Measurements from ENCODE around the gene PRKD3. TPM values are rescaled to one million over a fixed set of nuclear protein-coding genes. Genes with fewer than 3 reads are reported as not detected.

PRKD3 gene
- total RNA-seq: 10 to 100 TPM in 8 of 9 donors, 1 to 10 TPM in 1; 9.6 to 24.5 (median 12.5) TPM
- 1 to 10 TPM; 3.4 to 7.6 TPM for polyA plus RNA-seq
- long read RNA-seq, donor 1, full-length matches to known transcripts: 1 of 10 reads
- long read RNA-seq, donor 1, partial matches to known transcripts: 4 of 10 reads
- long read RNA-seq, donor 1, other reads (novel, unspliced or antisense): 5 of 10 reads
- long read RNA-seq, donor 2, full-length matches to known transcripts: 2 of 5 reads
- long read RNA-seq, donor 2, partial matches to known transcripts: 0 of 5 reads
- long read RNA-seq, donor 2, other reads (novel, unspliced or antisense): 3 of 5 reads
- long read RNA-seq, donor 3, full-length matches to known transcripts: 2 of 13 reads
- long read RNA-seq, donor 3, partial matches to known transcripts: 2 of 13 reads
- long read RNA-seq, donor 3, other reads (novel, unspliced or antisense): 9 of 13 reads

- WGBS, 4 donors: 2 to 5% (median 3%) methylated on average over 49 to 79 of the region's 79 CpGs
- ATAC-seq (peak; percentile 3 to 95 (median 92)), DNase-seq (peak in 2 of 5 donors; percentile 50 to 55)
- TF ChIP-seq, protein P1, sequence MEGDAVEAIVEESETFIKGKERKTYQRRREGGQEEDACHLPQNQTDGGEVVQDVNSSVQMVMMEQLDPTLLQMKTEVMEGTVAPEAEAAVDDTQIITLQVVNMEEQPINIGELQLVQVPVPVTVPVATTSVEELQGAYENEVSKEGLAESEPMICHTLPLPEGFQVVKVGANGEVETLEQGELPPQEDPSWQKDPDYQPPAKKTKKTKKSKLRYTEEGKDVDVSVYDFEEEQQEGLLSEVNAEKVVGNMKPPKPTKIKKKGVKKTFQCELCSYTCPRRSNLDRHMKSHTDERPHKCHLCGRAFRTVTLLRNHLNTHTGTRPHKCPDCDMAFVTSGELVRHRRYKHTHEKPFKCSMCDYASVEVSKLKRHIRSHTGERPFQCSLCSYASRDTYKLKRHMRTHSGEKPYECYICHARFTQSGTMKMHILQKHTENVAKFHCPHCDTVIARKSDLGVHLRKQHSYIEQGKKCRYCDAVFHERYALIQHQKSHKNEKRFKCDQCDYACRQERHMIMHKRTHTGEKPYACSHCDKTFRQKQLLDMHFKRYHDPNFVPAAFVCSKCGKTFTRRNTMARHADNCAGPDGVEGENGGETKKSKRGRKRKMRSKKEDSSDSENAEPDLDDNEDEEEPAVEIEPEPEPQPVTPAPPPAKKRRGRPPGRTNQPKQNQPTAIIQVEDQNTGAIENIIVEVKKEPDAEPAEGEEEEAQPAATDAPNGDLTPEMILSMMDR (IDR thresholded peaks at IDR 0.05): no peak
- TF ChIP-seq POLR2A (IDR thresholded peaks at IDR 0.05): peak in 1 of 2 donors; percentile 58
- Histone ChIP-seq H3K27ac (peak within 1 kb of the TSS; percentile 52 to 93 (median 89)), H3K4me1 (peaks cover 6 to 45% (median 25%) of the 10 kb centered on the region in 12 donors), H3K4me3 (peak within 1 kb of the TSS; percentile 66 to 95 (median 84)), H3K9me3 (no peaks in the 10 kb centered on the region), H3K27me3 (no peaks in the 10 kb centered on the region), H3K36me3 (no peaks in the 10 kb centered on the region)
- intact Hi-C loops (cut with DNase I): loop anchor here in 1 of 10 donors (5.0 kb wide), 1 partner anchor 83 kb away; no protein-coding TSS in a partner anchor
These were observed at the start of gene PRKD3 for GRCh38 chr2:37324786-37325624. Gene PRKD3, minus strand, starts transcription at chr2:37324833. Its CDS starts 8,309 bp downstream, at chr2:37316524.

DNA sequence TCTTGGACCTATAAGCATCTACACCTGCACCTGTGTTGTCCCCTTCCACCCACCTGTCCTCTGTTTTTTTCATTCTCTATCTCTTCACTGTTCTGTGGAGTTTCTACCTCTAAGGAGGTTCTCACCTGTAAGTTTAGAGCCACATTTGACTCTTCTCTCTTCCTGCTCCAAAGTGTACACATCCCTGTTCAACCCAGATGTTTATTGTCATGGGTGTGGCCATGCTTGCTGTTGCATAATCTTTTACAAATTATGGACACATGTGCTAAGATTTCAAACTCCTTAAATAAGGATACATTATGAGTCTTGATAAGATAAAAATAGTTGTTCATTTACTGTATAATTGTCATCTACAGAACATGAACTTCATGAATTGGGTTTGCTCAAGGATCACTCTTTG is 47.4 kb upstream of the PRKD3 start:
- no peaks in the 10 kb centered on the region for H3K36me3 ChIP-seq
- no peak overlapping the region for H3K4me3 ChIP-seq
- intact Hi-C loops (cut with DNase I): no loop called here
- H3K4me1 ChIP-seq: no peaks in the 10 kb centered on the region
- no peak for DNase-seq
- no peaks in the 10 kb centered on the region for H3K9me3 ChIP-seq
- H3K27ac ChIP-seq: no peak overlapping the region
- TF ChIP-seq, protein P1 (IDR thresholded peaks at IDR 0.05): no peak
- no peak for TF ChIP-seq POLR2A (IDR thresholded peaks at IDR 0.05)
- no peak for ATAC-seq
- H3K27me3 ChIP-seq: no peaks in the 10 kb centered on the region

GRCh38 chr2:37370666-37371065 is 46.0 kb upstream of the PRKD3 start:
- Histone ChIP-seq H3K4me1 (peaks cover 0 to 5% (median 0%) of the 10 kb centered on the region in 12 donors), H3K4me3 (no peak overlapping the region), H3K9me3 (no peaks in the 10 kb centered on the region), H3K27me3 (no peaks in the 10 kb centered on the region), H3K36me3 (no peaks in the 10 kb centered on the region), H3K27ac (no peak overlapping the region)
- ATAC-seq: no peak
- 85 to 93% (median 91%) methylated on average over 1 of the region's 1 CpG for WGBS, 4 donors
- no peak for DNase-seq
- intact Hi-C loops (cut with DNase I): no loop called here
- TF ChIP-seq, protein P1 (IDR thresholded peaks at IDR 0.05): no peak
- TF ChIP-seq POLR2A (IDR thresholded peaks at IDR 0.05): no peak

DNA sequence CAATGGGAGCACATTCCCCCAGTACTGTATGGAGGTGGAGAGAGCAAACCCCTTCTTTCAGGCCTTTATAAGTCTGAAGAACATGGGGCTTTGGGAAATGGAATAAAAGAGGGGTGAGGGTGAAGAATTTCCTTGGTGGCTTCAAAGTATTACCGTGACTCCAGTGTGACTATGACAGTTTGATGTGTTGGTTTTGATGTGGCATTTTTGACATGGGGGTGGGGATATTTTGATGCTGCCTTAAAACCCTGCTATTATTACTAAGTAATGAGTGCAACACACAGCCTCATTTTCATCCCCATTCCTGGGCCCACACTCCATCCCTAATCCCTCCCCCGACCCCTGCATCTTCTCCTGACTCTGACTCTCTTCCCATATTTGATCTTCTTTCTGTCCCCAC is 43.4 kb upstream of the PRKD3 start:
- no peak overlapping the region for H3K4me3 ChIP-seq
- no peak overlapping the region for H3K27ac ChIP-seq
- no peak for ATAC-seq
- no peak for DNase-seq
- no peaks in the 10 kb centered on the region for H3K36me3 ChIP-seq
- TF ChIP-seq, protein P1 (IDR thresholded peaks at IDR 0.05): no peak
- TF ChIP-seq POLR2A (IDR thresholded peaks at IDR 0.05): no peak
- H3K27me3 ChIP-seq: no peaks in the 10 kb centered on the region
- peaks cover 0 to 5% (median 0%) of the 10 kb centered on the region in 12 donors for H3K4me1 ChIP-seq
- 93 to 100% (median 96%) methylated on average over 2 of the region's 2 CpGs for WGBS, 4 donors
- no peaks in the 10 kb centered on the region for H3K9me3 ChIP-seq
- intact Hi-C loops (cut with DNase I): no loop called here
